SK-N-MC (cell line): ENCODE measurements around the gene TGOLN2.

Experiments
- DNase-seq: peaks from one replicate; pipeline ENCODE4 v3.0.0-alpha.2; 2011; ENCODE audit warnings: low read depth, low spot score
- H3K27ac ChIP-seq: fragments of 200-600 bp; sonication (generic); 2 replicates; pipeline ENCODE4 v1.5.1; 2016; ENCODE audit warnings: mixed run types
- H3K36me3 ChIP-seq: fragments of 200-600 bp; sonication (generic); 2 replicates; pipeline ENCODE4 v1.6.1; 2017; ENCODE audit warnings: antibody characterized with exemption, low read length, mixed read lengths; ENCODE audit not compliant: insufficient read depth
- H3K4me3 ChIP-seq: fragments of 200-600 bp; sonication (generic); 2 replicates; pipeline ENCODE4 v1.5.1; 2016
- H3K9ac ChIP-seq: fragments of 200-600 bp; sonication (generic); 2 replicates; pipeline ENCODE4 v1.8.0; 2017; ENCODE audit warnings: mixed run types, mixed read lengths; ENCODE audit not compliant: insufficient read length
- H3K9me3 ChIP-seq: fragments of 200-600 bp; sonication (generic); 2 replicates; pipeline ENCODE4 v1.6.1; 2017; ENCODE audit warnings: low read depth, mild to moderate bottlenecking, antibody characterized with exemption, low read length, moderate library complexity, mixed read lengths
- EZH2 ChIP-seq: fragments of 200-600 bp; sonication (generic); IDR thresholded peaks from one replicate; pipeline ENCODE4 v1.6.1; 2017; ENCODE audit warnings: antibody characterized with exemption
- FOXP2 ChIP-seq: optimal IDR thresholded peaks from 2 replicates; pipeline ENCODE3; 2011; ENCODE audit warnings: mild to moderate bottlenecking, moderate library complexity; ENCODE audit not compliant: insufficient read depth; ENCODE audit errors: extremely low read length, control extremely low read depth
- POLR2AphosphoS5 ChIP-seq: IDR thresholded peaks from 2 replicates; pipeline ENCODE4 v1.6.1; 2012; ENCODE audit warnings: mild to moderate bottlenecking, low read depth, low read length, borderline replicate concordance

Gene TGOLN2

DNA sequence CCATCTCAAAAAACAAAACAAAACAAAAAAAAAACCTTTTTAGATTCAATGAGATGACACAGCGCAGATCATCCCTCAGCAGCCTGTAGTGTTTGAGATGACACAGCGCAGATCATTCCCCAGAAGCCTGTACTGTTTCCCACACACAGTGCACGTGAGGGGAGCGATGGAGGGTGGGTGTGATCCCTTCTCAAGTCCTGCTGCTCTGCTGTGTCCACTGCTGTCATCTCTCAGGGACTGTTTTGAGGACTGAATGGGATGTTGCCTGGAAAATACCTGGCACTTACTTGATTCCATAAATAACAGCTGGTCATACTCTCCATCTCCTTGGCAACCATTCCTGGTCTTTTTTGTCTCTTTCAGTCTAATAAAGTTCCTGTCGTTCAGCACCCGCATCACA lies 25.7 kb downstream of the TGOLN2 start:
- no peak for TF ChIP-seq FOXP2
- no peak for TF ChIP-seq POLR2AphosphoS5
- no peak for TF ChIP-seq EZH2
- H3K36me3 ChIP-seq = no peaks in the 10 kb centered on the region; the same call in 1 of the 2 replicates
- no peak for DNase-seq
- no peaks in the 10 kb centered on the region for H3K9me3 ChIP-seq
- H3K4me3 ChIP-seq = no peak overlapping the region
- H3K9ac ChIP-seq = no peak overlapping the region
- no peak overlapping the region for H3K27ac ChIP-seq

DNA sequence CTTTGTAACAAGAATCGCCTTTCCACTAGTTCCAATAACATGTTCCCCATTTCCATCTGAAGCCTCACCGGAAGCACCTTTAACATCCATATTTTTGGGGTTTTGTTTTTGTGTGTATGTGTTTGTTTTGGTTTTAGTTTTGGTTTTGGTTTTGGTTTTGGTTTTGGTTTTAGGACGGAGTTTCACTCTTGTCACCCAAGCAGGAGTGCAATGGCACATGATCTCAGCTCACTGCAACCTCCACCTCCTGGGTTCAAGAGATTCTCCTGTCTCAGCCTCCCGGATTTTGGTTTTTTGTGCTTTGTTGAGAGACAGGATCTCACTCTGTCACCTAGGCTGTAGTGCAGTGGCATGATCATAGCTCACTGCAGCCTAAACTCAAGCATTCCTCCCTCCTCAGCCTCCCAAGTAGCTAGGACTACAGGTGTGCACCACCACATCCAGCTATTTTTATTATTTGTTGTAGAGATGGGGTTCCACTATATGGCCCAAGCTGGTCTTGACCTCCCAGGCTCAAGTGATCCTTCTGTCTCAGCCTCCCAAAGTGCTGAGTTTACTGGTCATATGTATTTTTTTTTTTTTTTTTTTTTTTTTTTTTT lies 36.3 kb downstream of the TGOLN2 start:
- no peak for DNase-seq
- no peak overlapping the region for H3K27ac ChIP-seq

DNA sequence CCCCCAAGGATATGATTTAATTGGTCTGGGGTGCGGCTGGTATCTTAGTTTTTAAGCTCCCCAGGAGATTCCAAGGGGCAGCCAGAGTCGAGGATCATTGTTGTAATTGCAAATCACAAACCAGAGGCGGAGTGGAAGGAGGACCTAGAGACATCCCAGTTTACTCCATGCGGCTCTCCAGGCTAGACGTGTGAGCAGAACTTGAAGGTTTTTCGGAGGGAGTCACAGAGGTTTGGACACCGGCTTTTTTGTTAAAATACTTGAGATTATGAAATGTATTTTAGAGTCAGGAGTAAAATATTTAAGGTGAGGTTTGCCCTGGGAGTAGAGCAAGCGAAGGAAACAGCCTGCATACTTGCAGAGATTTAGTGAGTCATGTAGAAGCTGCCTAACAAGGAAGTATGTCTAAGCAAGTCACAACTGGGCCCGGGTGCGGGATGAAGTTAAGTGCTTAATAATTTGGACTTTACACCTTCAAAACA lies 39.5 kb downstream of the TGOLN2 start:
- TF ChIP-seq EZH2 = no peak
- H3K9ac ChIP-seq = no peak overlapping the region
- H3K36me3 ChIP-seq = no peaks in the 10 kb centered on the region
- no peak for DNase-seq
- H3K9me3 ChIP-seq = no peaks in the 10 kb centered on the region
- H3K4me3 ChIP-seq = no peak overlapping the region
- H3K27ac ChIP-seq = no peak overlapping the region

More for the DNA sequence above, 36.3 kb downstream of the TGOLN2 start:
- no peak overlapping the region for H3K9ac ChIP-seq
- H3K36me3 ChIP-seq = no peaks in the 10 kb centered on the region
- no peak overlapping the region for H3K4me3 ChIP-seq
- H3K9me3 ChIP-seq = no peaks in the 10 kb centered on the region
- no peak for TF ChIP-seq FOXP2
- no peak for TF ChIP-seq POLR2AphosphoS5
- TF ChIP-seq EZH2 = no peak

DNA sequence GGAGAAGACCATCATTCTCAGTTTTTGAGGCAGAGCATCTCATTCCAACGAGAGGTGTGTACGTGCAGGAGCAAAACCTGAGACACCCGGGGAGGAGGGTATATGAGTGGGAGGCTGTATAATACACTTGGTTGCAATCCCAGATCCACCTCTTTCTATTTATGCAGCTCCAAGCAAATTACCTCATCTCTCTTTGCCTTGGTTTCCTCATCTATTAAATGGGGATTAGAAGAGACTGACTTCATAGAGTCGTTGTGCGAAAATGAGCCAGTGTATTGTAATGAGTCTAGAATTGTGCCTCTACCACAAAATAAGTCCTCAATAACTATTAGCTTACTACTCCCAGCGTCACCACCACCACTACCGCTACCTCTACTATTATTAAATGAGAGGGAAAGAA lies 40.1 kb downstream of the TGOLN2 start:
- TF ChIP-seq EZH2 = no peak
- TF ChIP-seq POLR2AphosphoS5 = no peak
- TF ChIP-seq FOXP2 = no peak
- DNase-seq = no peak
- Histone ChIP-seq H3K4me3 (no peak overlapping the region), H3K9ac (no peak overlapping the region), H3K27ac (no peak overlapping the region), H3K9me3 (no peaks in the 10 kb centered on the region), H3K36me3 (no peaks in the 10 kb centered on the region)

DNA sequence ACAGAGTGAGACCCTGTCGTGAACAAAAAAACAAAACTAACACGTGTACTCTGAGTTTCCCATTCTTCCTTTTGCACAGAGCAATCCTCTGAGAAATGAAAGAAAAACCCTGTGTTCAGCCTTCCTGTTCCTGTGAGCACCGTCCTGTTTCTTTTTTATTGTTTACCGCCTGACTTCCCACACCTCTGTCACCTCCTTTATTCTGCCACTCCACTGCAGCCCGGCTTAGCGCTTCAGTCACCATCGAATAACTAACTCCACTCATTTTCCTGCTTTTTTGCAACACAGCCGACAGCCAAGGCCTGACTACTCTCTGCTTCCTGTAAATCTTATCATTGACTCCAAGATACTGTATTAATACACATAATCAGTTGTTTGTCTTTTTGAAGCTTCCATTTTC lies 40.9 kb downstream of the TGOLN2 start:
- TF ChIP-seq EZH2 (no peak), POLR2AphosphoS5 (no peak), FOXP2 (no peak)
- H3K4me3 ChIP-seq = no peak overlapping the region
- no peak overlapping the region for H3K27ac ChIP-seq
- DNase-seq = no peak
- H3K36me3 ChIP-seq = no peaks in the 10 kb centered on the region
- H3K9me3 ChIP-seq = no peaks in the 10 kb centered on the region
- H3K9ac ChIP-seq = no peak overlapping the region

DNA sequence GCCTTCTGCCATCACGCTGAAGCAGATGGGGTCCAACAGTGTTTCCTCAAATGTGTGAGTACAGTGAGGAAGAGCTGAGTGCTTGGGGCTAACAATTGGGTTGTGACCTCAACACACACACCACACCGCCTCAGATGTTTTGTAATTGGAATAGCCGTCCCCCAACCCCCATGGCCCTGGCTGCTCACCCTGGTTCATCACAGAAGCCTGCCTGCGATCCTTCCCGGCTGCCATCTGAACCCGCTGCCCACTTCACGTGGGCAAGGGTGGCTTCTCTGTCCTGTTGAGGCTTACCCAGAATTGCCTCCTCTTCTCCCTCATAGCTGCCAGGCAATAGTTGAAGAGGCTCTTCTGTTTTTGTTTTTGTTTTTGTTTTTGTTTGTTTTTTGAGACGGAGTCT lies 44.1 kb downstream of the TGOLN2 start:
- DNase-seq = no peak
- Histone ChIP-seq H3K9me3 (no peaks in the 10 kb centered on the region), H3K9ac (no peak overlapping the region), H3K4me3 (no peak overlapping the region), H3K27ac (no peak overlapping the region), H3K36me3 (no peaks in the 10 kb centered on the region)
- no peak for TF ChIP-seq EZH2
- no peak for TF ChIP-seq FOXP2
- no peak for TF ChIP-seq POLR2AphosphoS5

DNA sequence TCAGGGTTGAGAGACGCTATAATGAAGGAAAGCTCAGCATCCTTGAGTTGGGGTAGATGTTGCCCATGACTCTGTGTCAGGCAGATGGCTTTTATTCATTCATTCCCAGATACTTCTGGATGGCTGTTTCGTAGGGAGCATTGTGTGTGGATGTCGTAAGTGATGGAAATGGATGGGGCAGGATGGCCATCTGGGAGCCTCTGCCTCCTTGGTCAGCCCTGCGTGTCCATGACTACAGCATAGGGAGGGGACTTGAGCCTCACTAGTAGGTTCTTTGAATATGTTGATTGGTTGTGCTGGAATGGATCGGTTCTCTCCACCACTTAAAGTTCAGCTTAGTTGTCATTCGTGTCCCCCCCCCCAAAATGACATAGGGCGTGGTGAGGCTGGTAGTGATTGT lies 44.9 kb downstream of the TGOLN2 start:
- TF ChIP-seq POLR2AphosphoS5 = no peak
- TF ChIP-seq FOXP2 = no peak
- TF ChIP-seq EZH2 = no peak
- Histone ChIP-seq H3K9ac (no peak overlapping the region), H3K27ac (no peak overlapping the region), H3K4me3 (no peak overlapping the region), H3K36me3 (no peaks in the 10 kb centered on the region), H3K9me3 (no peaks in the 10 kb centered on the region)
- DNase-seq = no peak

DNA sequence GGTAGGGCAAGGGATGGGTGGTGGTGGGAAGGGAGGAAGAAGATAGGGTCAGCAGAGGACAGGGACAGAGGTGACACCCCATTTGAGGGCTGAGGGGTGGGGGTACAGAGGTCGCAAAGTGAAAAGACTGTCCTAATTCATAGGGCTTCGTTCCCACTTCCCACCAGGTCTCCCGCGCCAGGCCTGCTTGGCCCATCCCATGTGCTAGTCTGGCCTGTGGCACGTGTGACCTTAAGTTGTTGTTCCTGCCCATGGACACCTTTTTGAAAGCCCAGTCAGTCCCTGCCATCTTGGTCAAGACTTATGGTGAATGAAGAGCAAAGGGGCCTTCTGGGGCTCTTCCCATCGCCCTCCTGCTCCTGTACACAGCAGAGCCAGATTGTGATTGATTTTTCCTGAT lies 46.2 kb downstream of the TGOLN2 start:
- Histone ChIP-seq H3K4me3 (no peak overlapping the region), H3K9me3 (no peaks in the 10 kb centered on the region), H3K36me3 (no peaks in the 10 kb centered on the region), H3K27ac (no peak overlapping the region), H3K9ac (no peak overlapping the region)
- DNase-seq = no peak
- TF ChIP-seq FOXP2 (no peak), EZH2 (no peak), POLR2AphosphoS5 (no peak)

DNA sequence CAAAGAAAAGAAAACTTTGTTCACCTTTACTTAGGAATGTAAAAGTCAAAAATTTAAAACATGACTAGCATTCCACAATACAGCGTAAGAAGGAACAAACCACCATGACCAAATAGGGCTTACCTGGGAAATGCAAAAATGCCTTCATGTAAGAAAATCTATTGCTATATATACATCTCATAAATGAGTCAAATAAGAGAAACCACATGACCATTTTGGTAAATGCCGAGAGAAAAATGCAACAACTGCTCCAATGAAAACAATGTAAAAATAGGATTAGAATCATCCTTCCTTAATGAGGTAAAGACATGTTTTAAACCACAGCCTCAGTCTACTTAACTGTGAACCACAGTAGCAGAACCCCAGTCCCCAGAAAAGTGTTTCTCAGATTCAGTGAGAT lies 49.4 kb downstream of the TGOLN2 start:
- TF ChIP-seq POLR2AphosphoS5 = no peak
- TF ChIP-seq EZH2 = no peak
- TF ChIP-seq FOXP2 = no peak
- peak overlapping the region; percentile 33 for H3K9ac ChIP-seq
- no peaks in the 10 kb centered on the region for H3K9me3 ChIP-seq
- H3K4me3 ChIP-seq = peak overlapping the region; percentile 55
- peak overlapping the region; percentile 66 for H3K27ac ChIP-seq
- DNase-seq = no peak
- no peaks in the 10 kb centered on the region for H3K36me3 ChIP-seq
